Left renal pelvis (tissue), 4 donors: ENCODE measurements around the gene SATB2. TPM values are rescaled to one million over a fixed set of nuclear protein-coding genes. Genes with fewer than 3 reads are reported as not detected.

Experiments
- DNase-seq, 4 donors: peaks; one replicate each; pipeline ENCODE4 v3.0.0-alpha.2; 2013; ENCODE audit warnings: low read depth in 4 of 4, low spot score in 3 of 4
- polyA plus RNA-seq, 4 donors: library from polyadenylated mRNA; unstranded; fragments of 120-200 nt; gene quantifications; one replicate each; pipeline ENCODE4 v1.2.1, GENCODE V29; 2013; ENCODE audit not compliant: insufficient read length in 4 of 4

SATB2 gene
- polyA plus RNA-seq, 4 donors, result 0.76 to 16.5 (median 13.7) TPM

DNA sequence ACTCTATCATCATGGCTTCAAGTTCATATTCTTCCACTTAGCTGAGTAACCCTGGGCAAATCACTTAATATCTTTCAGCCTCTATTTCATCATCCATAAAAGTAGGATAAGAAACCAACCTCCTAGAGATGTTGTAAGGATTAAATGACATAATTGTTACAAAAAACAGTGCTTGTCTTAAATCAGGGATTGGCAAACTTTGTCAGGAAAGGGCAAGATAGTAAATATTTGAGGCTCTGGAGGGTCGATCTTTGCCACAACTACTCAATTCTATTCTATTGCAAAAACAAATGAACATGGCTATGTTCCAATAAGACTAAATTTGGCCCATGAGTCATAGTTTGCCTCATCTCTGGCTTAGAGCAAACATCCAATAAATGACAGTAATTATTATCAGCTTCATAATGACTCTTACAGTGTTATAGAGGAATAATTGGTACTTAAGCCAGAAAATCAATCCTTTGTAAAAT is 184.7 kb downstream of the SATB2 start:
- no peak for DNase-seq

DNA sequence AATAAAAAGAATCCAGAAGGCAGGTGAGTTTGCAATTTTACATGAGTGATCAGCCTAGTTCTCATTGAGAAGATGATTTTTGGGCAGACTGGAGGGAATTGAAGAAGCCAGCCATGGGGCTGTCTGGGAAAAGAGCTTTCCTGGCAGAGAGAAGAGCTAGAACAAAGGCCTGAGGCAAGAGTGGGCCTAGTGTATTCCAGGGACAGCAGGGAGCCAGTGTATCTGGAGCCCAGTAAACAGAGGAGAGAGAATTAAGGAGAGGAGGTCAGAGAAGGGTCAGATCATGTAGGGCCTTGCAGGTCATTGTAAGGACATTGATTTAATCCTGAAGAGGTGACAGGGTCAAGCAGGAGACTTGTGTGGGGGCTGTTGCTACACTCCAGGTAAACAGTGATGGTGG is 195.8 kb downstream of the SATB2 start:
- DNase-seq, result no peak

- no peak for DNase-seq
Measured at GRCh38 chr2:199261239-199261638, 196.5 kb downstream of the SATB2 start.

- DNase-seq, result no peak
Measured at GRCh38 chr2:199259671-199260070, 198.1 kb downstream of the SATB2 start.

DNA sequence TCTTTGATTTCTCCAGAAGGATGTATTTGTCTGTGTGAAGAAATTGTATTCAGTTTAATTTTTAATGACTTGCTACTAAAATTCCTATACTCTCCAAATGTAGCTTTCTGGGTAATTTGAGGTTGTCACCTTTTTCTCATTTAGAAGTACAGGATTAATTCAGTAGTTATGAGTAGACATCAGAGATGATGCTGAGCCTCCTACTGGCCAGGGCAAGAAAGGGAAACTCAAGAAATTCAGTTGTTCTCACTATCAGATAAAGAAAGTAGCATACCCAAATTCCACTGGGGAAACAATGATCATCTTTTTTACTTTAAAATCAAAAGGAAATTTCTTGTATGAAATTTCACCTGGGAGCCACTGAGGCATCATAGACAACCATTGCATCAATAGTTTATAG is 199.4 kb downstream of the SATB2 start:
- no peak for DNase-seq

GRCh38 chr2:199257261-199258224 is 200.2 kb downstream of the SATB2 start:
- DNase-seq, result no peak

DNA sequence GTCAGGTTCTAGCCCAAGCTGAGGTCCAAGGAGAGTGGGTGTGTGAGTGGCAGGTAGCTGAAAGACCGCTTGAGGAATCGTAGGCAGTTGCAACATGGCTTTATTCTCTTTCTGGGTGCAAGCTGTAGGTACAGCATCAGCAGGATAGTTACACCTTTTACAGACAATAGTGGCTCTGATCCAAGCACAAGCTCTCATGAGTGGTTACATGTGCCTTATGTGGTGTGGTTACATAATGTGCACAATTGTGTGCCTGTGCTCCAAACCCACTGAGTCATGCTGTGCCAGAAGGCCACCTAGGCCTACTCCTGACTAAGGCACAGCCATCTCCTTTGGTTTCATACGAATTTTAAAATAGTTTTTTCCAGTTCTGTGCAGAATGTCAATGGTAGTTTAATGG is 227.6 kb downstream of the SATB2 start:
- no peak for DNase-seq

DNA sequence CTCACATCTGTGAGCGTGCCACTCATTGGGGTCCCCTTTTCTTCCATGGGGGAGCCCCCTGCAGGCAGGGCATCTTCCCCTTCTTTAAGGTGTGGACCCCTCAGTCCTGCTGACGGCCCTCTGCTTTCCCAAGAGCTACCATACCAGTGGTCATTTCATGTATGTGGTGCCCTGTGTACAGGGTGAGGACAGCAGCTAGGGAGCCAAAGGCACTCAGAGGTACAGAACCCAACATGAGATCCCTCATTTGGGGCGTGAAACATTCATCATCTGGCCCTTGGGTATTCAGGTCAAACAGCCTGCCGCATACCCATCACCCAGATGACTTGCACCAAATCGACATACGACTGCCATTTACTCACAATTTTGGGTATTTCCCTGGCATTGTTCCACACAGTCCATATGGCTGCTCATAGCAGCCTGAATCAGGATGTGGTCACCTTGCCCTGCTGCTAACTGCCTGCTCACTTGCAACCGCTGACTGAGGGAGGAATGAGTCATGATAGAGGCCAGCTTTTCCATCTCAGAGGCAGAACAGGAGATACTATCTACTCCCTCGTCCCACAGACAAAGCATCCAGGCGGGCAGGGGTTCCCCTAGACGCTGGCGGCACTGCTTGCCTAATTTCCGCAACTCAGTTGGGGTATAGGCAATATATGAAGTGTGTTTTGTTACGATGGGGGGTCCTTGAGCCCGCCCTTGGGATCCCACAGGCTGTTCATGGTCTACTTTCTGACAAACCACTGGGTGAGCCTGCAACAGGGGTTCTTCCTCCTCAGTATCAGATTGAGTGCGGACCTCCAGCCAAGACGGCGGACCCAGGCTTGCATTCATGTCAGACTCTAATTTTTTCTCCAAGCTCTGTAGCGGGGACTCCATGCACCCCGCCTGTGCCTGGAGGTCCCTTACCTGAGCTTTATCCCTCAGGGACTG is 228.6 kb downstream of the SATB2 start:
- no peak for DNase-seq

DNA sequence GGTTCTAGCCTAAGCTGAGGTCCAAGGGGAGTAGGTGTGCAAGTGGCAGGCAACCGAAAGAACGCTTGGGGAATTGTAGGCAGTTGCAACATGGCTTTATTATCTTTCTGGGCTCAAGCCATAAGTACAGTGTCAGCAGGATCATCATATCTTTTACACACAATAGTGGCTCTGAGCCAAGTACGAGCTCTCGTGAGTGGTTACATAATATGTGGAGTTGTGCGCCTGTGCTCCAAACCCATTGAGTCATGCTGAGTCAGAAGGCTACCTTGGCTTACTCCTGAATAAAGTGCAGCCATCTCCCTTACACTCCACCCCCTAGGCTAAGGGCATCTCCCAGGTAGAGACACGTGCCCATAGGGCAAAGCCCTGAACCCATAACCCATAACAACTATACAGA is 233.9 kb downstream of the SATB2 start:
- DNase-seq, result no peak

DNA sequence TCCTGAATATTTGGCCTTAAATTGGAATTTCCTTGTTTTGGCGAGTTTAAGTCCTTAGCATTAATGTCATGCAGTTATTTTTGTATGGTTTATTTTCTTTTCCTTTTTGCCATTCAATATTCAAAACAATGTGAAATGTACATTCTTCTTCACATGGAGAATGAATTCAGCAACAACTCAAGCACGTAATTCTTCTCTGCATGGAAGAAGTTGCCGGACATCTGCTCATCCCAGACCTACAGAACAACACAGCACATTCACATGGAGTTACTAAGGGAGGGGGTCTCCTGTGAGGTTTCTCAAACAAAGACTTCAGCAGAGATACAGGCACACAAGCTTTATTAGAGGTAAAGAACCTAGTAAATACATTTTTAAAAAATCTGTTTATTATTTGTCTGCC is 236.8 kb downstream of the SATB2 start:
- no peak for DNase-seq

- no peak for DNase-seq
Measured at GRCh38 chr2:199219551-199219950, 238.2 kb downstream of the SATB2 start.
